ENCODE measurements around the gene OGFRL1. TPM values are rescaled to one million over a fixed set of nuclear protein-coding genes. Genes with fewer than 3 reads are reported as not detected.

OGFRL1 gene
- total and polyA plus RNA-seq, 9 of the 15 experiments (the other 6 are each of a cell fraction or from before 2014, with no cell fraction given): 0.01 to 0.07 (median 0.03) TPM

DNA sequence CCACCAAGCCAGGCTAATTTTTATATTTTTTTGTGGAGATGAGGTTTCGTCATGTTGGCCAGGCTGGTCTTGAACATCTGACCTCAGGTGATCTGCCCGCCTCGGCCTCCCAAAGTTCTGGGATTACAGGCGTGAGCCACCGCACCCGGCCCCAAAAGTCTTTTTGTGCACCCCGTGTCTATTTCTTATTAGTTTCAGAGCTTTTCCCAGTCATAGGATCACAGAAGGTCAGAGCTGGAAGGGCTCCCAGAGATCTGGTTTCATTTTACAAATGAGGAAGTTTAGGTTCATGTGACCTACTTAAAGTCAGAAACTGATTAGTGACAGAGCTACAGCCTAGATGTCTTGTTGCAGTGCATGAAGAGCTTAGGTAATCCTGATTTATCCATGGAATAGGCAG, 1.6 kb upstream of the OGFRL1 start:
- no peak for DNase-seq (ENCODE audit: extremely low read depth in 1 of 4, low spot score in 3 of 4)
- no peak overlapping the region for H3K27ac ChIP-seq (ENCODE audit: extremely low read depth, low read depth, low read length)
- no peak overlapping the region for H3K4me3 ChIP-seq
- H3K9me1 ChIP-seq (ENCODE audit: control insufficient read depth, insufficient read depth, low read length): no peaks in the 10 kb centered on the region
- no peak overlapping the region for H2AFZ ChIP-seq (ENCODE audit: low read depth, low read length)
- ATAC-seq: no peak
- in situ Hi-C loops (cut with MboI): no loop called here
- H3K27me3 ChIP-seq (ENCODE audit: control insufficient read depth in 2 of 2, insufficient read depth in 2 of 2, low read length in 2 of 2): no peaks in the 10 kb centered on the region
- intact Hi-C loops (cut with micrococcal nuclease): no loop called here
- no TSS peak for BruUV-seq (replicated peaks)
- H4K20me1 ChIP-seq (replicated peaks; ENCODE audit: control insufficient read depth, insufficient read depth, low read length): no peaks in the 10 kb centered on the region
- ChIA-PET POLR2A (interaction anchor here (0.9 kb wide), 1 partner anchor 9 kb away, joined by 3 read pairs; no protein-coding TSS in a partner anchor), CTCF (ENCODE audit: low intra/inter-chr PET ratio) (no interaction called here)
- peaks cover 0 to 4% of the 10 kb centered on the region in 2 experiments; a peak in 1 of 5 replicates for H3K4me1 ChIP-seq (replicated peaks in 1 of 2; ENCODE audit: control insufficient read depth in 2 of 2, insufficient read depth in 2 of 2, low read length in 2 of 2)
- no peak for FAIRE-seq
- H3K9me3 ChIP-seq (replicated peaks; ENCODE audit: control insufficient read depth, insufficient read depth, low read depth, low read length): no peaks in the 10 kb centered on the region
- H3K36me3 ChIP-seq (ENCODE audit: control insufficient read depth, insufficient read depth, low read length): no peaks in the 10 kb centered on the region
- WGBS (ENCODE audit: insufficient coverage, low coverage, missing lambda C conversion rate): 0% methylated on average over 7 of the region's 7 CpGs
- H3K9ac ChIP-seq (ENCODE audit: insufficient read depth in 1 of 2, low read depth in 2 of 2, low read length in 2 of 2): no peak overlapping the region
- no peaks in the 10 kb centered on the region for H3K79me2 ChIP-seq (ENCODE audit: control insufficient read depth, insufficient read depth, low read length)
- TF ChIP-seq ELF1 (tag; IDR thresholded peaks at IDR 0.05): no peak
- no peak for TF ChIP-seq GABPB2 (CRISPR knock-in tag; conservative IDR thresholded peaks at IDR 0.05)
- TF ChIP-seq CEBPG (CRISPR knock-in tag; IDR thresholded peaks at IDR 0.05): no peak
- no peak for TF ChIP-seq CEBPG (tag; conservative IDR thresholded peaks at IDR 0.05 in 1 of 2, IDR thresholded peaks at IDR 0.05 in 1 of 2)
- TF ChIP-seq ADNP (tag; IDR thresholded peaks at IDR 0.05): no peak
- TF ChIP-seq, protein P1, sequence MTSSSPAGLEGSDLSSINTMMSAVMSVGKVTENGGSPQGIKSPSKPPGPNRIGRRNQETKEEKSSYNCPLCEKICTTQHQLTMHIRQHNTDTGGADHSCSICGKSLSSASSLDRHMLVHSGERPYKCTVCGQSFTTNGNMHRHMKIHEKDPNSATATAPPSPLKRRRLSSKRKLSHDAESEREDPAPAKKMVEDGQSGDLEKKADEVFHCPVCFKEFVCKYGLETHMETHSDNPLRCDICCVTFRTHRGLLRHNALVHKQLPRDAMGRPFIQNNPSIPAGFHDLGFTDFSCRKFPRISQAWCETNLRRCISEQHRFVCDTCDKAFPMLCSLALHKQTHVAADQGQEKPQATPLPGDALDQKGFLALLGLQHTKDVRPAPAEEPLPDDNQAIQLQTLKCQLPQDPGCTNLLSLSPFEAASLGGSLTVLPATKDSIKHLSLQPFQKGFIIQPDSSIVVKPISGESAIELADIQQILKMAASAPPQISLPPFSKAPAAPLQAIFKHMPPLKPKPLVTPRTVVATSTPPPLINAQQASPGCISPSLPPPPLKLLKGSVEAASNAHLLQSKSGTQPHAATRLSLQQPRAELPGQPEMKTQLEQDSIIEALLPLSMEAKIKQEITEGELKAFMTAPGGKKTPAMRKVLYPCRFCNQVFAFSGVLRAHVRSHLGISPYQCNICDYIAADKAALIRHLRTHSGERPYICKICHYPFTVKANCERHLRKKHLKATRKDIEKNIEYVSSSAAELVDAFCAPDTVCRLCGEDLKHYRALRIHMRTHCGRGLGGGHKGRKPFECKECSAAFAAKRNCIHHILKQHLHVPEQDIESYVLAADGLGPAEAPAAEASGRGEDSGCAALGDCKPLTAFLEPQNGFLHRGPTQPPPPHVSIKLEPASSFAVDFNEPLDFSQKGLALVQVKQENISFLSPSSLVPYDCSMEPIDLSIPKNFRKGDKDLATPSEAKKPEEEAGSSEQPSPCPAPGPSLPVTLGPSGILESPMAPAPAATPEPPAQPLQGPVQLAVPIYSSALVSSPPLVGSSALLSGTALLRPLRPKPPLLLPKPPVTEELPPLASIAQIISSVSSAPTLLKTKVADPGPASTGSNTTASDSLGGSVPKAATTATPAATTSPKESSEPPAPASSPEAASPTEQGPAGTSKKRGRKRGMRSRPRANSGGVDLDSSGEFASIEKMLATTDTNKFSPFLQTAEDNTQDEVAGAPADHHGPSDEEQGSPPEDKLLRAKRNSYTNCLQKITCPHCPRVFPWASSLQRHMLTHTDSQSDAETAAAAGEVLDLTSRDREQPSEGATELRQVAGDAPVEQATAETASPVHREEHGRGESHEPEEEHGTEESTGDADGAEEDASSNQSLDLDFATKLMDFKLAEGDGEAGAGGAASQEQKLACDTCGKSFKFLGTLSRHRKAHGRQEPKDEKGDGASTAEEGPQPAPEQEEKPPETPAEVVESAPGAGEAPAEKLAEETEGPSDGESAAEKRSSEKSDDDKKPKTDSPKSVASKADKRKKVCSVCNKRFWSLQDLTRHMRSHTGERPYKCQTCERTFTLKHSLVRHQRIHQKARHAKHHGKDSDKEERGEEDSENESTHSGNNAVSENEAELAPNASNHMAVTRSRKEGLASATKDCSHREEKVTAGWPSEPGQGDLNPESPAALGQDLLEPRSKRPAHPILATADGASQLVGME (CRISPR knock-in tag; IDR thresholded peaks at IDR 0.05): no peak
- TF ChIP-seq ZNF717 (CRISPR knock-in tag; IDR thresholded peaks at IDR 0.05): no peak
- TF ChIP-seq POLR3G (IDR thresholded peaks at IDR 0.05; ENCODE audit: extremely low read depth, insufficient read length, insufficient replicate concordance): no peak
- TF ChIP-seq RBM22 (IDR thresholded peaks at IDR 0.05; ENCODE audit: low read depth, low read length, poor library complexity, severe bottlenecking): no peak
- no peak for TF ChIP-seq MIER1 (IDR thresholded peaks at IDR 0.05; ENCODE audit: low read depth)
- no peak overlapping the region for H3K4me2 ChIP-seq (ENCODE audit: insufficient read depth, low read length)
